ENCODE results near the gene PLS3. TPM values are rescaled to one million over a fixed set of nuclear protein-coding genes. Genes with fewer than 3 reads are reported as not detected.

PLS3 gene
- total and polyA plus RNA-seq, 2 of the 13 experiments (the other 11 are each of a cell fraction or from before 2014, with no cell fraction given): 55.7 to 99.9 TPM

- TF ChIP-seq CREB1 (IDR thresholded peaks at IDR 0.05) (no peak), CREB1 (CRISPR knock-in tag; IDR thresholded peaks at IDR 0.05) (no peak), NONO (IDR thresholded peaks at IDR 0.05) (no peak), NONO (CRISPR knock-in tag; conservative IDR thresholded peaks at IDR 0.05) (no peak), ZNF841 (CRISPR knock-in tag; IDR thresholded peaks at IDR 0.05; ENCODE audit: borderline replicate concordance) (no peak), ZNF3 (CRISPR knock-in tag; IDR thresholded peaks at IDR 0.05) (no peak), ATF2 (CRISPR knock-in tag; IDR thresholded peaks at IDR 0.05) (no peak), NFE2 (CRISPR knock-in tag; IDR thresholded peaks at IDR 0.05) (no peak), SMARCC2 (IDR thresholded peaks at IDR 0.05) (no peak), ZSCAN12 (CRISPR knock-in tag; IDR thresholded peaks at IDR 0.05) (no peak), ZNF574 (CRISPR knock-in tag; IDR thresholded peaks at IDR 0.05) (no peak), NFYC (CRISPR knock-in tag; IDR thresholded peaks at IDR 0.05) (no peak), PRDM4 (CRISPR knock-in tag; IDR thresholded peaks at IDR 0.05; ENCODE audit: borderline replicate concordance) (no peak), ZNF878 (CRISPR knock-in tag; IDR thresholded peaks at IDR 0.05) (no peak), ZNF83 (CRISPR knock-in tag; IDR thresholded peaks at IDR 0.05; ENCODE audit: borderline replicate concordance) (no peak), POLR2AphosphoS5 (IDR thresholded peaks at IDR 0.05; ENCODE audit: low read depth, low read length) (no peak)
Observed at GRCh38 chrX:115602308-115602707, 41.3 kb downstream of the PLS3 start (continued).
